Measurements from ENCODE around the gene MAP2K4. TPM values are rescaled to one million over a fixed set of nuclear protein-coding genes. Genes with fewer than 3 reads are reported as not detected.

The MAP2K4 gene
- total RNA-seq, 1 donor from 2014 or later: 37.5 TPM

- Mint-ChIP-seq H3K27me3 (ENCODE audit: low read depth, unreplicated experiment) (no peaks in the 10 kb centered on the region), H3K9me3 (ENCODE audit: unreplicated experiment) (no peaks in the 10 kb centered on the region), H3K4me1 (ENCODE audit: low read depth, unreplicated experiment) (no peaks in the 10 kb centered on the region), H3K4me3 (ENCODE audit: unreplicated experiment) (no peak overlapping the region), H3K36me3 (ENCODE audit: low read depth, unreplicated experiment) (no peaks in the 10 kb centered on the region), H3K27ac (ENCODE audit: unreplicated experiment) (no peak overlapping the region)
- Histone ChIP-seq H3K27ac (ENCODE audit: low read depth, low read length) (no peak overlapping the region), H3K9me3 (ENCODE audit: insufficient read depth, low read depth, low read length) (no peaks in the 10 kb centered on the region), H3K36me3 (ENCODE audit: insufficient read depth, low read length) (no peaks in the 10 kb centered on the region), H3K27me3 (ENCODE audit: insufficient read depth, low read length) (no peaks in the 10 kb centered on the region), H3K79me2 (ENCODE audit: insufficient read depth, low read length) (peaks cover 13% of the 10 kb centered on the region), H3K4me2 (ENCODE audit: low read length) (no peak overlapping the region), H3K4me1 (ENCODE audit: insufficient read depth, low read length) (peaks cover 3% of the 10 kb centered on the region), H3K4me3 (ENCODE audit: insufficient read depth, low read depth, low read length) (no peak overlapping the region), H3K9ac (ENCODE audit: low read length) (no peak overlapping the region), H2AFZ (ENCODE audit: low read depth, low read length) (no peak overlapping the region), H4K20me1 (ENCODE audit: insufficient read depth, low read length) (no peaks in the 10 kb centered on the region)
- DNase-seq (ENCODE audit: low read depth): no peak
- TF ChIP-seq, protein P1, sequence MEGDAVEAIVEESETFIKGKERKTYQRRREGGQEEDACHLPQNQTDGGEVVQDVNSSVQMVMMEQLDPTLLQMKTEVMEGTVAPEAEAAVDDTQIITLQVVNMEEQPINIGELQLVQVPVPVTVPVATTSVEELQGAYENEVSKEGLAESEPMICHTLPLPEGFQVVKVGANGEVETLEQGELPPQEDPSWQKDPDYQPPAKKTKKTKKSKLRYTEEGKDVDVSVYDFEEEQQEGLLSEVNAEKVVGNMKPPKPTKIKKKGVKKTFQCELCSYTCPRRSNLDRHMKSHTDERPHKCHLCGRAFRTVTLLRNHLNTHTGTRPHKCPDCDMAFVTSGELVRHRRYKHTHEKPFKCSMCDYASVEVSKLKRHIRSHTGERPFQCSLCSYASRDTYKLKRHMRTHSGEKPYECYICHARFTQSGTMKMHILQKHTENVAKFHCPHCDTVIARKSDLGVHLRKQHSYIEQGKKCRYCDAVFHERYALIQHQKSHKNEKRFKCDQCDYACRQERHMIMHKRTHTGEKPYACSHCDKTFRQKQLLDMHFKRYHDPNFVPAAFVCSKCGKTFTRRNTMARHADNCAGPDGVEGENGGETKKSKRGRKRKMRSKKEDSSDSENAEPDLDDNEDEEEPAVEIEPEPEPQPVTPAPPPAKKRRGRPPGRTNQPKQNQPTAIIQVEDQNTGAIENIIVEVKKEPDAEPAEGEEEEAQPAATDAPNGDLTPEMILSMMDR (IDR thresholded peaks at IDR 0.05; ENCODE audit: insufficient read depth, low read depth, low read length): no peak
- no peak for TF ChIP-seq EZH2 (IDR thresholded peaks at IDR 0.05; ENCODE audit: insufficient read depth, low read length)
- FAIRE-seq: no peak
These were observed 21.0 kb upstream of the MAP2K4 start for GRCh38 chr17:11999696-12000095.

GRCh38 chr17:12007466-12007865, 13.2 kb upstream of the MAP2K4 start:
- Histone ChIP-seq H2AFZ (ENCODE audit: low read depth, low read length) (no peak overlapping the region), H3K9me3 (ENCODE audit: insufficient read depth, low read depth, low read length) (no peaks in the 10 kb centered on the region), H3K36me3 (ENCODE audit: insufficient read depth, low read length) (no peaks in the 10 kb centered on the region), H4K20me1 (ENCODE audit: insufficient read depth, low read length) (no peaks in the 10 kb centered on the region), H3K4me3 (ENCODE audit: insufficient read depth, low read depth, low read length) (no peak overlapping the region), H3K9ac (ENCODE audit: low read length) (no peak overlapping the region), H3K27me3 (ENCODE audit: insufficient read depth, low read length) (no peaks in the 10 kb centered on the region), H3K27ac (ENCODE audit: low read depth, low read length) (no peak overlapping the region), H3K79me2 (ENCODE audit: insufficient read depth, low read length) (no peaks in the 10 kb centered on the region), H3K4me1 (ENCODE audit: insufficient read depth, low read length) (no peaks in the 10 kb centered on the region), H3K4me2 (ENCODE audit: low read length) (peak overlapping the region; percentile 15)
- FAIRE-seq: no peak
- H3K4me3 Mint-ChIP-seq (ENCODE audit: unreplicated experiment): no peak overlapping the region
- no peak overlapping the region for H3K27ac Mint-ChIP-seq (ENCODE audit: unreplicated experiment)
- H3K4me1 Mint-ChIP-seq (ENCODE audit: low read depth, unreplicated experiment): no peaks in the 10 kb centered on the region
- H3K9me3 Mint-ChIP-seq (ENCODE audit: unreplicated experiment): no peaks in the 10 kb centered on the region
- no peaks in the 10 kb centered on the region for H3K36me3 Mint-ChIP-seq (ENCODE audit: low read depth, unreplicated experiment)
- TF ChIP-seq, protein P1 (IDR thresholded peaks at IDR 0.05; ENCODE audit: insufficient read depth, low read depth, low read length): no peak
- TF ChIP-seq EZH2 (IDR thresholded peaks at IDR 0.05; ENCODE audit: insufficient read depth, low read length): no peak
- DNase-seq (ENCODE audit: low read depth): no peak
- H3K27me3 Mint-ChIP-seq (ENCODE audit: low read depth, unreplicated experiment): peaks cover 4% of the 10 kb centered on the region

DNA sequence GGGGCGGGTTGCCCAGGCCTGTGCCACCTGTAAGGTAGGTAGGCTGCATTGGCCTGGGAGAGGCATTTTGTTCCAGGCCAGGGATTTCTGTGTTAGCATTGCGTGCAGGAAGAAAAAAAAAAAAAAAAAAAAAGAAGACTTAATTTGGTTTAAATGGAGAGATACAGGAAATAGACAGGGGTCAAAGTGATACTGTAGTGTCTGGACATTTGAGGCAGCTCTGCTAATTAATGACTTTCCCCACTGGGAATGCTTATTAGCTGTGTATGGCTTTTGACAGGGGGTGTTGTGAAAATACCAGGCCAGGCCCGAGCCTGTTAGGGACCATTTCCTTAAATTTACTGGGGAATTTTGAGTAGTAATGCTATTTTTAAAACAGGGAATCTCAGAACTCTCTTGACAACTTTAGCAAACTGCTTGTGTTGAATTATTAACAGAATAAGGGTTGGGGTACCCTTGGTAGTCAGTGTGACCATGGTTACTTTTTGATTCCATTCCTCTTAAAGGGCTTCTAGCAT, 1.0 kb downstream of the MAP2K4 start:
- peak overlapping the region; percentile 93 for H3K4me3 Mint-ChIP-seq (ENCODE audit: unreplicated experiment)
- peaks cover 37% of the 10 kb centered on the region for H3K4me1 Mint-ChIP-seq (ENCODE audit: low read depth, unreplicated experiment)
- FAIRE-seq (no peak), DNase-seq (ENCODE audit: low read depth) (no peak)
- no peaks in the 10 kb centered on the region for H3K36me3 ChIP-seq (ENCODE audit: insufficient read depth, low read length)
- peak overlapping the region; percentile 71 for H3K27ac ChIP-seq (ENCODE audit: low read depth, low read length)
- no peaks in the 10 kb centered on the region for H3K9me3 Mint-ChIP-seq (ENCODE audit: unreplicated experiment)
- H3K79me2 ChIP-seq (ENCODE audit: insufficient read depth, low read length): peaks cover 55% of the 10 kb centered on the region
- peak overlapping the region; percentile 87 for H3K4me2 ChIP-seq (ENCODE audit: low read length)
- no peaks in the 10 kb centered on the region for H3K36me3 Mint-ChIP-seq (ENCODE audit: low read depth, unreplicated experiment)
- peak overlapping the region; percentile 64 for H3K4me3 ChIP-seq (ENCODE audit: insufficient read depth, low read depth, low read length)
- peaks cover 26% of the 10 kb centered on the region for H3K4me1 ChIP-seq (ENCODE audit: insufficient read depth, low read length)
- H2AFZ ChIP-seq (ENCODE audit: low read depth, low read length): no peak overlapping the region
- H3K27ac Mint-ChIP-seq (ENCODE audit: unreplicated experiment): peak overlapping the region; percentile 62
- H3K27me3 ChIP-seq (ENCODE audit: insufficient read depth, low read length): no peaks in the 10 kb centered on the region
- H3K9me3 ChIP-seq (ENCODE audit: insufficient read depth, low read depth, low read length): no peaks in the 10 kb centered on the region
- H3K9ac ChIP-seq (ENCODE audit: low read length): peak overlapping the region; percentile 91
- peaks cover 46% of the 10 kb centered on the region for H4K20me1 ChIP-seq (ENCODE audit: insufficient read depth, low read length)
- TF ChIP-seq, protein P1 (IDR thresholded peaks at IDR 0.05; ENCODE audit: insufficient read depth, low read depth, low read length): no peak
- TF ChIP-seq EZH2 (IDR thresholded peaks at IDR 0.05; ENCODE audit: insufficient read depth, low read length): no peak
- peaks cover 7% of the 10 kb centered on the region for H3K27me3 Mint-ChIP-seq (ENCODE audit: low read depth, unreplicated experiment)

Measured in astrocyte (in vitro differentiated cells and primary cell).